ENCODE measurements around the gene SLX9. TPM values are rescaled to one million over a fixed set of nuclear protein-coding genes. Genes with fewer than 3 reads are reported as not detected.

The SLX9 gene
- total RNA-seq, 2 experiments from 2014 or later: 18.6 to 61.6 TPM

DNA sequence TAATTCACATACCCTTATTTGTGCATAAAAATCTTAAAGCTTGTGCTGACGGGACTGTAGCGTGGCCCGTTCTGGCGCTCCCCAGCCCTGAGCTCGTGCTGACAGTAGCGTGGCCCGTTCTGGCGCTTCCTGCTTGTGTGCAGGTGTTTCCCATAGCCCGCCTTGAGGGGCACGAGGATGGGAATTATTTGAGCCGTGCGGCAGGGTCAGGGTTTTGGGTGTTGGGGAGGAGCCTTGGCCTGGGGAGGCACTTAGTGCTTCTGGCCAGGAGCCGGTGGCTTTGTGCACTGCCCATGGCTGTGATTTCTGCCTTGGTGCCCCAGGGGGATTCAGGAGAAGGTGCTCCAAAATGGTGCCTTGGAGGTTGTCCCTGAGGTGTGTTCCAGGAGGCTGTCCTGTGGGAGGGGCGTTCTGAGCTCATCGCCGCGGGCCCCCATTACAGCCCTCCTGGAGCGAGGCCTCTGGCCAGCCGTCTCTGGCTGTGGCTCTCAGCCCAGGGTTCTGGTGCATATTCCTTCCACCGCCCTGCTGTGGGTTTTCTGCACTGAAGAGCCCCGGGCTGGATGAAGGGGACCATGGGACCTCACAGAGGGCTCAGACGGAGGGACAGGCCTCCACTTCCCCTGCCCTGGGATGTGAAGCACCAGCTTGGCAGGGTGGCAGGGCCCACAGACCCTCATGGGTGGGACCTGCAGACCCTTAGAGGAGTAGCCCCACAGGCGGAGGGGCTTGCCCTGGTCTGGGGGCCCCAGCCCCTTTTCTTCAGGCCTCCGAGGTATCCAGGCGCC is 6.6 kb downstream of the SLX9 start:
- intact Hi-C loops (cut with micrococcal nuclease; ENCODE audit: unreplicated experiment): no loop called here
- H3K79me2 ChIP-seq (ENCODE audit: insufficient read depth, low read depth, low read length): peaks cover 18% of the 10 kb centered on the region
- POLR2A ChIA-PET: no interaction called here

DNA sequence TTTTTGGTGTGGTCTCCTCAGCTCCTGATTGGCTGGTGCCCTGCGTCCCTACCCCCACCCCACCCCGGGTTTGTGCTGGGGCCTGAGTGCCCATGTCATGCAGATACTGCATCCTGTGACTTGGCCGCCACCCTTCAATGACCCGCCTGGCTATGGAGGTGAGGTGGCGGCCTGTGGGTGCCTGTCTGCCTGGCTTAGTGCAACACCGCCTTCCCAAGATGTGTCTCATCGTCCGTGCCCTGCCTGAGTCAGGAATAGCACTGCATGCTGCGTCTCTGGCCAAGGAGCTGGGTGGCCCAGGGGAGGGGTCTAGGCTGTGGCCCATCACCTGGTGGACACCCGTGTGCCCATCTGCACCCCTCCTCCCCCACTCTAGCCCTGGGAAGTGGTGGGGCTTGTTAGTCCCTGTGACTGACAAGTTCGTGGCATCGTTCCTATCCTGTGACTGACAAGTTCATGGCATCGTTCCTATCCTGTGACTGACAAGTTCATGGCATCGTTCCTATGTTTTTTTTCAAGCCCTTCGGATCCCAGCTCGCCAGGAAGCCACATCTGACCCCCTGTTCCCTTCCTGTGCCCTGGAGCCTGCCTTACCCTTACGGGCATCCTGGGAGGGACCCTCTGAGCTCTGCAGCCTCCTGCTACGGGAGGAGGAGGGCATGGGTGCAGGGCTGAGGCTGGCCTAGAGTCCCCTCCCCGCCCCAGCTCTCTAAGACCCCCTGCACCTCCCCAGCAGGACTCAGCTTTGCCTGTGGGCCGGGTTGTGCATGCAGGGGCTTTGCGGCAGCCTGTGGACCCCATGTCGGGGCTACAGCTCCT is 7.5 kb downstream of the SLX9 start:
- ChIA-PET CTCF (ENCODE audit: unreplicated experiment) (no interaction called here), POLR2A (interaction anchor here (0.6 to 0.7 kb wide), 2 partner anchors 18 to 185 kb away, joined by 3 to 5 read pairs; no protein-coding TSS in a partner anchor)
- Histone ChIP-seq H4K20me1 (ENCODE audit: insufficient read depth, low read length) (no peaks in the 10 kb centered on the region), H3K9me2 (ENCODE audit: insufficient read depth, low read length) (no peaks in the 10 kb centered on the region), H3K4me3 (ENCODE audit: low read depth, low read length, poor library complexity, severe bottlenecking) (no peak overlapping the region), H3K9me3 (ENCODE audit: low read length) (no peaks in the 10 kb centered on the region), H3K4me1 (ENCODE audit: insufficient read depth, low read length, poor library complexity, severe bottlenecking) (peaks cover 7% of the 10 kb centered on the region), H2AFZ (ENCODE audit: low read length) (no peak overlapping the region), H3K36me3 (ENCODE audit: insufficient read depth, low read length) (peaks cover 83% of the 10 kb centered on the region), H3K79me2 (ENCODE audit: insufficient read depth, low read depth, low read length) (peaks cover 9% of the 10 kb centered on the region; the same call in 1 of the 2 replicates), H3K4me2 (ENCODE audit: low read length) (no peak overlapping the region), H3K27ac (ENCODE audit: low read depth, low read length, poor library complexity, severe bottlenecking) (no peak overlapping the region)
- intact Hi-C loops (cut with micrococcal nuclease; ENCODE audit: unreplicated experiment): no loop called here
- TF ChIP-seq, protein P1, sequence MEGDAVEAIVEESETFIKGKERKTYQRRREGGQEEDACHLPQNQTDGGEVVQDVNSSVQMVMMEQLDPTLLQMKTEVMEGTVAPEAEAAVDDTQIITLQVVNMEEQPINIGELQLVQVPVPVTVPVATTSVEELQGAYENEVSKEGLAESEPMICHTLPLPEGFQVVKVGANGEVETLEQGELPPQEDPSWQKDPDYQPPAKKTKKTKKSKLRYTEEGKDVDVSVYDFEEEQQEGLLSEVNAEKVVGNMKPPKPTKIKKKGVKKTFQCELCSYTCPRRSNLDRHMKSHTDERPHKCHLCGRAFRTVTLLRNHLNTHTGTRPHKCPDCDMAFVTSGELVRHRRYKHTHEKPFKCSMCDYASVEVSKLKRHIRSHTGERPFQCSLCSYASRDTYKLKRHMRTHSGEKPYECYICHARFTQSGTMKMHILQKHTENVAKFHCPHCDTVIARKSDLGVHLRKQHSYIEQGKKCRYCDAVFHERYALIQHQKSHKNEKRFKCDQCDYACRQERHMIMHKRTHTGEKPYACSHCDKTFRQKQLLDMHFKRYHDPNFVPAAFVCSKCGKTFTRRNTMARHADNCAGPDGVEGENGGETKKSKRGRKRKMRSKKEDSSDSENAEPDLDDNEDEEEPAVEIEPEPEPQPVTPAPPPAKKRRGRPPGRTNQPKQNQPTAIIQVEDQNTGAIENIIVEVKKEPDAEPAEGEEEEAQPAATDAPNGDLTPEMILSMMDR (conservative IDR thresholded peaks at IDR 0.05; ENCODE audit: low read length): no peak
- no peak for TF ChIP-seq EZH2phosphoT487 (IDR thresholded peaks at IDR 0.05; ENCODE audit: borderline replicate concordance, low read depth, low read length)
- DNase-seq (ENCODE audit: low spot score): no peak
- BruUV-seq (replicated peaks): no TSS peak

More for the DNA sequence above, 6.6 kb downstream of the SLX9 start:
- peaks cover 85% of the 10 kb centered on the region for H3K36me3 ChIP-seq (ENCODE audit: insufficient read depth, low read length)
- no peak overlapping the region for H3K4me3 ChIP-seq (ENCODE audit: low read depth, low read length, poor library complexity, severe bottlenecking)
- no peak for DNase-seq (ENCODE audit: low spot score)
- no peak for TF ChIP-seq EZH2phosphoT487 (IDR thresholded peaks at IDR 0.05; ENCODE audit: borderline replicate concordance, low read depth, low read length)
- TF ChIP-seq, protein P1 (conservative IDR thresholded peaks at IDR 0.05; ENCODE audit: low read length): no peak
- no peaks in the 10 kb centered on the region for H3K9me3 ChIP-seq (ENCODE audit: low read length)
- CTCF ChIA-PET (ENCODE audit: unreplicated experiment): interaction anchor here (0.5 kb wide), 1 partner anchor 123 kb away, joined by 3 read pairs; no protein-coding TSS in a partner anchor
- peaks cover 16% of the 10 kb centered on the region for H3K4me1 ChIP-seq (ENCODE audit: insufficient read depth, low read length, poor library complexity, severe bottlenecking)
- no TSS peak for BruUV-seq (replicated peaks)
- H2AFZ ChIP-seq (ENCODE audit: low read length): no peak overlapping the region
- no peak overlapping the region for H3K27ac ChIP-seq (ENCODE audit: low read depth, low read length, poor library complexity, severe bottlenecking)
- peaks cover 3% of the 10 kb centered on the region; the same call in 1 of the 2 replicates for H4K20me1 ChIP-seq (ENCODE audit: insufficient read depth, low read length)
- no peaks in the 10 kb centered on the region for H3K9me2 ChIP-seq (ENCODE audit: insufficient read depth, low read length)
- no peak overlapping the region for H3K4me2 ChIP-seq (ENCODE audit: low read length)
